Right cardiac atrium (tissue), 5 donors: ENCODE data around the gene CAMKV. TPM values are rescaled to one million over a fixed set of nuclear protein-coding genes. Genes with fewer than 3 reads are reported as not detected.

Source experiments
- ATAC-seq, 2 donors: fragments of 200-7000 bp; cut with Tn5 transposase; one replicate each; pipeline versions ENCODE4 v1.8.0 to v1.9.1; 2020; ENCODE audit warnings: moderate library complexity in 2 of 2, mild to moderate bottlenecking in 1 of 2
- DNase-seq, 3 donors: peaks; one replicate each; pipeline ENCODE4 v3.0.0-alpha.2; 2020
- H3K27ac ChIP-seq: one replicate; pipeline ENCODE4 v1.5.1; 2013; ENCODE audit warnings: mild to moderate bottlenecking, low read length, control low read depth, moderate library complexity
- H3K27me3 ChIP-seq: one replicate; pipeline ENCODE4 v1.6.1; 2013; ENCODE audit not compliant: control insufficient read depth, insufficient read depth
- H3K4me1 ChIP-seq: one replicate; pipeline ENCODE4 v1.6.1; 2013; ENCODE audit warnings: low read length; ENCODE audit not compliant: control insufficient read depth, insufficient read depth
- H3K4me3 ChIP-seq: one replicate; pipeline ENCODE4 v1.5.1; 2013; ENCODE audit warnings: low read length, control low read depth
- H3K9me3 ChIP-seq: one replicate; pipeline ENCODE4 v1.6.1; 2013; ENCODE audit warnings: low read length; ENCODE audit not compliant: control insufficient read depth
- WGBS: extraction: QIAGEN DNeasy Blood & Tissue Kit; methylation state at CpG from one replicate; pipeline ENCODE4 v1.1.7; 2013; 5-methylcytosine and 5-hydroxymethylcytosine counted together
- intact Hi-C, 4 donors: fragments of 100-400 bp; cut with DNase I; formaldehyde crosslinking; loops; one replicate each; pipeline versions ENCODE4 v1.11.0 to v1.14.0; 2022 to 2023
- polyA plus RNA-seq: library from polyadenylated mRNA; stranded (reverse); fragments of 200-250 nt; gene quantifications from one replicate; pipeline ENCODE4 v1.2.3, GENCODE V29; 2013
- total RNA-seq, 4 donors: library from RNA; stranded (reverse); fragmentation: NEBNext Ultra II Directional; extraction: Animal tissue kit (Norgen Biotek cat#: 25700); gene quantifications; one replicate each; pipeline ENCODE4 v1.2.1, GENCODE V29; 2021
- donor health status: healthy with polysubstance abuse.
- donor health status: DM: no; HTN: yes; CAD: no.
- donor health status: DM: no; HTN: no; CAD: no.
- donor health status: DM: no; HTN: yes; CAD: no; lungs with severe emphysema.
- donor health status: DM: yes; HTN: yes; CAD: no.

CAMKV gene
- total and polyA plus RNA-seq, 5 donors, result not detected

GRCh38 chr3:49813497-49814174 lies 56.1 kb downstream of the CAMKV start, which contains the start of gene UBA7:
UBA7 (minus strand) TSS chr3:49813953; CDS start chr3:49813787, 166 bp downstream.
- DNase-seq, result peak; percentile 48 to 83 (median 74)
- intact Hi-C loops, result no loop called here
- Histone ChIP-seq H3K27ac (peak within 1 kb of the TSS; percentile 91), H3K4me1 (peaks cover 10% of the 10 kb centered on the region), H3K9me3 (no peaks in the 10 kb centered on the region), H3K4me3 (peak within 1 kb of the TSS; percentile 49), H3K27me3 (no peaks in the 10 kb centered on the region)
- WGBS, result 7% methylated on average over 9 of the region's 9 CpGs
- ATAC-seq, result peak; percentile 91 to 93

GRCh38 chr3:49812916-49813496 lies 56.7 kb downstream of the CAMKV start:
- intact Hi-C loops, result no loop called here
- Histone ChIP-seq H3K9me3 (no peaks in the 10 kb centered on the region), H3K4me1 (peaks cover 10% of the 10 kb centered on the region), H3K27ac (peak overlapping the region; percentile 91), H3K4me3 (peak overlapping the region; percentile 49), H3K27me3 (no peaks in the 10 kb centered on the region)
- WGBS, result 24% methylated on average over 9 of the region's 9 CpGs
- peak; percentile 41 to 43 for ATAC-seq
- DNase-seq, result peak in 1 of 3 donors; percentile 55

Other genes with a start within 250 kb of the CAMKV start
- gene APEH, start 195.6 kb downstream of the CAMKV start, total RNA-seq, result 100 to 1,000 TPM in 1 of 4 donors, 10 to 100 TPM in 3; 75.7 to 110 (median 93.6) TPM
- gene APEH, start 195.6 kb downstream of the CAMKV start, polyA plus RNA-seq, result 37.4 TPM
- 1 to 10 TPM; 3.5 to 7.5 (median 6.6) TPM for gene MST1, start 180.4 kb downstream of the CAMKV start, total RNA-seq
- gene MST1, start 180.4 kb downstream of the CAMKV start, polyA plus RNA-seq, result 6.2 TPM
- gene RNF123, start 180.3 kb downstream of the CAMKV start, total RNA-seq, result 10 to 100 TPM; 36.6 to 44.6 (median 41.8) TPM
- 24.4 TPM for gene RNF123, start 180.3 kb downstream of the CAMKV start, polyA plus RNA-seq
- gene AMIGO3, start 150.2 kb downstream of the CAMKV start, total RNA-seq, result under 1 TPM in 1 of 4 donors, not detected in 3; 0.09 TPM
- gene AMIGO3, start 150.2 kb downstream of the CAMKV start, polyA plus RNA-seq, result 0.57 TPM
- 10 to 100 TPM; 12.6 to 34.7 (median 19.6) TPM for gene GMPPB, start 146.0 kb downstream of the CAMKV start, total RNA-seq
- 13.2 TPM for gene GMPPB, start 146.0 kb downstream of the CAMKV start, polyA plus RNA-seq
- 10 to 100 TPM; 18.4 to 24.0 (median 21.7) TPM for gene IP6K1, start 83.4 kb downstream of the CAMKV start, total RNA-seq
- 14.6 TPM for gene IP6K1, start 83.4 kb downstream of the CAMKV start, polyA plus RNA-seq
- under 1 TPM in 1 of 4 donors, not detected in 3; 0.29 TPM for gene CDHR4, start 70.0 kb downstream of the CAMKV start, total RNA-seq
- gene CDHR4, start 70.0 kb downstream of the CAMKV start, polyA plus RNA-seq, result 0.07 TPM
- gene INKA1, start 66.6 kb downstream of the CAMKV start, total RNA-seq, result 1 to 10 TPM; 2.2 to 6.4 (median 4.6) TPM
- 3.9 TPM for gene INKA1, start 66.6 kb downstream of the CAMKV start, polyA plus RNA-seq
- 10 to 100 TPM; 25.5 to 40.5 (median 38.2) TPM for gene UBA7, start 56.0 kb downstream of the CAMKV start, total RNA-seq
- gene UBA7, start 56.0 kb downstream of the CAMKV start, polyA plus RNA-seq, result 25.1 TPM
- gene TRAIP, start 13.3 kb downstream of the CAMKV start, total RNA-seq, result 1 to 10 TPM in 3 of 4 donors, under 1 TPM in 1; 0.68 to 1.5 (median 1.3) TPM
- 0.81 TPM for gene TRAIP, start 13.3 kb downstream of the CAMKV start, polyA plus RNA-seq
- 1 to 10 TPM in 3 of 4 donors, under 1 TPM in 1; 0.94 to 2.7 (median 2.1) TPM for gene MST1R, start 34.0 kb upstream of the CAMKV start, total RNA-seq
- gene MST1R, start 34.0 kb upstream of the CAMKV start, polyA plus RNA-seq, result 1.9 TPM
- gene MON1A, start 59.9 kb upstream of the CAMKV start, total RNA-seq, result 1 to 10 TPM; 7.4 to 9.0 (median 8.0) TPM
- 8.2 TPM for gene MON1A, start 59.9 kb upstream of the CAMKV start, polyA plus RNA-seq
- gene RBM6, start 70.2 kb upstream of the CAMKV start, total RNA-seq, result 10 to 100 TPM; 43.2 to 52.6 (median 46.9) TPM
- gene RBM6, start 70.2 kb upstream of the CAMKV start, polyA plus RNA-seq, result 53.1 TPM
- 10 to 100 TPM; 67.1 to 83.8 (median 76.6) TPM for gene RBM5, start 219.0 kb upstream of the CAMKV start, total RNA-seq
- gene RBM5, start 219.0 kb upstream of the CAMKV start, polyA plus RNA-seq, result 54.9 TPM